NCI-H446 treated with DMSO at 0.1 percent for 48 hours (cell line): ENCODE measurements around the gene LDB1.

Source experiments
- DNase-seq: peaks from one replicate; lab custom pipeline; 2025; lab: John Stamatoyannopoulos, UW

Gene LDB1

GRCh38 chr10:102135956-102136526 is 15.9 kb upstream of the LDB1 start:
- DNase-seq, result no peak

- DNase-seq, result no peak
These were observed 14.2 kb upstream of the LDB1 start for GRCh38 chr10:102134416-102134815.

- peak; percentile 26 for DNase-seq
These were observed 13.4 kb upstream of the LDB1 start for GRCh38 chr10:102133373-102134195.

GRCh38 chr10:102132563-102133372 is 12.6 kb upstream of the LDB1 start, which contains the start of gene PPRC1:
PPRC1 (plus strand) TSS chr10:102133040; CDS start chr10:102133069, 29 bp downstream.
- peak; percentile 92 for DNase-seq

GRCh38 chr10:102132193-102132562 is 12.0 kb upstream of the LDB1 start:
- DNase-seq, result no peak

GRCh38 chr10:102131286-102132170 is 11.4 kb upstream of the LDB1 start:
- no peak for DNase-seq

GRCh38 chr10:102123223-102123622 is 3.1 kb upstream of the LDB1 start:
- DNase-seq, result no peak

GRCh38 chr10:102122450-102122849 is 2.3 kb upstream of the LDB1 start:
- no peak for DNase-seq

GRCh38 chr10:102121739-102122372 is 1.7 kb upstream of the LDB1 start:
- no peak for DNase-seq

- DNase-seq, result no peak
These were observed 997 bp upstream of the LDB1 start for GRCh38 chr10:102120991-102121738.

GRCh38 chr10:102119417-102120141 is 589 bp downstream of the LDB1 start:
- no peak for DNase-seq

- no peak for DNase-seq
These were observed 1.3 kb downstream of the LDB1 start for GRCh38 chr10:102118867-102119266.

GRCh38 chr10:102117391-102118159 is 2.6 kb downstream of the LDB1 start:
- DNase-seq, result peak; percentile 60

GRCh38 chr10:102116656-102117055 is 3.5 kb downstream of the LDB1 start:
- no peak for DNase-seq

GRCh38 chr10:102115775-102116174 is 4.4 kb downstream of the LDB1 start:
- DNase-seq, result no peak

- peak; percentile 18 for DNase-seq
These were observed 5.1 kb downstream of the LDB1 start for GRCh38 chr10:102114861-102115618.

GRCh38 chr10:102113956-102114857 is 6.0 kb downstream of the LDB1 start:
- DNase-seq, result no peak
